Spleen (tissue), 11 donors: ENCODE data around the gene SYPL2. TPM values are rescaled to one million over a fixed set of nuclear protein-coding genes. Genes with fewer than 3 reads are reported as not detected.

Experiments used
- DNase-seq: peaks from one replicate; pipeline ENCODE4 v3.0.0-alpha.2; 2020
- H3K27ac ChIP-seq, 8 donors: fragments of 200-600 bp; sonication (generic) in 7 of 8; 1 replicate in 4 of 8; 2 replicates in 4 of 8; pipeline versions ENCODE4 v1.5.0 to v1.8.0; 2016 to 2021; ENCODE audit warnings: inconsistent platforms in 4 of 8, mild to moderate bottlenecking in 4 of 8, moderate library complexity in 1 of 8
- H3K27me3 ChIP-seq, 7 donors: fragments of 200-600 bp; sonication (generic) in 6 of 7; replicated peaks in 1 of 7; 1 replicate in 4 of 7; 2 replicates in 3 of 7; pipeline versions ENCODE4 v1.5.0 to v1.8.0; 2016 to 2021; ENCODE audit warnings: inconsistent platforms in 3 of 7, mild to moderate bottlenecking in 1 of 7
- H3K36me3 ChIP-seq, 6 donors: fragments of 200-600 bp; sonication (generic) in 5 of 6; 1 replicate in 4 of 6; 2 replicates in 2 of 6; pipeline versions ENCODE4 v1.5.0 to v1.8.0; 2016 to 2021; ENCODE audit warnings: inconsistent platforms in 2 of 6
- H3K4me1 ChIP-seq, 6 donors: fragments of 200-600 bp; sonication (generic) in 5 of 6; 1 replicate in 3 of 6; 2 replicates in 3 of 6; pipeline versions ENCODE4 v1.5.0 to v1.8.0; 2016 to 2021; ENCODE audit warnings: inconsistent platforms in 3 of 6
- H3K4me3 ChIP-seq, 8 donors: fragments of 200-600 bp; sonication (generic) in 7 of 8; 1 replicate in 4 of 8; 2 replicates in 4 of 8; pipeline versions ENCODE4 v1.5.0 to v1.8.0; 2016 to 2021; ENCODE audit warnings: inconsistent platforms in 4 of 8, mild to moderate bottlenecking in 4 of 8, moderate library complexity in 2 of 8
- H3K9me3 ChIP-seq, 8 donors: fragments of 200-600 bp; sonication (generic) in 7 of 8; 1 replicate in 4 of 8; 2 replicates in 4 of 8; pipeline versions ENCODE4 v1.5.0 to v1.8.0; 2016 to 2021; ENCODE audit warnings: inconsistent platforms in 4 of 8
- POLR2A ChIP-seq, 3 donors: fragments of 450-650 bp; IDR thresholded peaks; one replicate each; pipeline ENCODE4 v1.5.1; 2017; ENCODE audit warnings: antibody characterized with exemption in 3 of 3, mild to moderate bottlenecking in 1 of 3
- POLR2AphosphoS5 ChIP-seq, 3 donors: sonication (generic); formaldehyde crosslinking; IDR thresholded peaks; one replicate each; pipeline ENCODE4 v1.5.1; 2017; ENCODE audit warnings: antibody characterized with exemption in 3 of 3
- WGBS, 5 donors: extraction: QIAGEN DNeasy Blood & Tissue Kit in 3 of 5; methylation state at CpG; one replicate each; pipeline versions ENCODE4 v1.1.5 to v1.1.7; 2013 to 2018; 5-methylcytosine and 5-hydroxymethylcytosine counted together
- intact Hi-C: fragments of 100-400 bp; cut with DNase I; formaldehyde crosslinking; loops from one replicate; pipeline ENCODE4 v1.15.0; 2023; ENCODE audit warnings: low total_unique reads
- polyA plus RNA-seq, 3 donors: library from polyadenylated mRNA; stranded (reverse); fragments of 200-250 nt; gene quantifications; one replicate each; pipeline ENCODE4 v1.2.1, GENCODE V29; 2013
- total RNA-seq, 7 donors: library from RNA; depleted of rRNA in 3 of 7; stranded (reverse); fragments of >200 nt in 3 of 7; fragmentation: NEBNext Ultra II Directional in 4 of 7; extraction: Animal tissue kit (Norgen Biotek cat#: 25700) in 4 of 7; gene quantifications; one replicate each; pipeline versions ENCODE4 v1.1.0 to v1.2.1, GENCODE V29; 2016 to 2021
- TF ChIP-seq, protein P1 (sequence below), 11 experiments: fragments of 200-600 bp in 7 of 11; fragments of 450-650 bp in 4 of 11; sonication (generic) in 4 of 11; IDR thresholded peaks in 8 of 11; conservative IDR thresholded peaks in 3 of 11; 1 replicate in 7 of 11; 2 replicates in 4 of 11; pipeline versions ENCODE4 v1.4.0 to v1.8.0; 2016 to 2021; ENCODE audit warnings: antibody characterized with exemption in 11 of 11, inconsistent platforms in 4 of 11, mild to moderate bottlenecking in 1 of 11
- donor health status: healthy with polysubstance abuse.
- donor health status: DM: no; HTN: no; CAD: no; lungs with moderate emphysema.
- donor health status: DM: no; HTN: no; CAD: no.
- donor health status: Bipolar disorder and iron deficiency.
- donor health status: healthy.
- donor health status: DM: no; HTN: no; CAD: no.
- donor health status: DM: yes; HTN: yes; CAD: no.

SYPL2 gene
- total and polyA plus RNA-seq, 10 donors: 0.26 to 2.5 (median 0.97) TPM

DNA sequence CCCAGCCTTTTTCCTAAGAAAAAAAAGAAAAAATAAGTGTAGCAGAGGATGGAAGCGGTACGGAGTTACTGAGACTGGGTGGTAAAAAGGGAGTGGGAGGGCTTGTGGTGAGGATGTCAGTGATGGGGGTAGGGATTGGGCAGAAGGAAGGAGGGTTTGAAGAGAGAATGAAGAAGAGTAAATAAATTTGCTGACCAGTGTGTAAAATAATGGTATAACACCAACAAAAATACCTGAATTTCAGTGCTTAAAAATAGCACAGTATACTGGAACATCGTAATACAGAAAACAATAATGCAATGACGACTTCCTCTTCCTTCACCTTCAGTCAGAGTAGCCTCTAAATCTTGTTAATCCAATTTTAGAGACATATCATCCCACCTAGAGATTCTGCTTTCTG lies 18.8 kb upstream of the SYPL2 start:
- Histone ChIP-seq H3K4me1 (no peaks in the 10 kb centered on the region), H3K27ac (no peak overlapping the region), H3K36me3 (no peaks in the 10 kb centered on the region), H3K27me3 (peaks cover 0 to 76% (median 6%) of the 10 kb centered on the region in 7 donors), H3K9me3 (peaks cover 0 to under 1% (median 0%) of the 10 kb centered on the region in 8 donors), H3K4me3 (no peak overlapping the region)
- no peak for DNase-seq
- intact Hi-C loops: no loop called here
- TF ChIP-seq, protein P1, sequence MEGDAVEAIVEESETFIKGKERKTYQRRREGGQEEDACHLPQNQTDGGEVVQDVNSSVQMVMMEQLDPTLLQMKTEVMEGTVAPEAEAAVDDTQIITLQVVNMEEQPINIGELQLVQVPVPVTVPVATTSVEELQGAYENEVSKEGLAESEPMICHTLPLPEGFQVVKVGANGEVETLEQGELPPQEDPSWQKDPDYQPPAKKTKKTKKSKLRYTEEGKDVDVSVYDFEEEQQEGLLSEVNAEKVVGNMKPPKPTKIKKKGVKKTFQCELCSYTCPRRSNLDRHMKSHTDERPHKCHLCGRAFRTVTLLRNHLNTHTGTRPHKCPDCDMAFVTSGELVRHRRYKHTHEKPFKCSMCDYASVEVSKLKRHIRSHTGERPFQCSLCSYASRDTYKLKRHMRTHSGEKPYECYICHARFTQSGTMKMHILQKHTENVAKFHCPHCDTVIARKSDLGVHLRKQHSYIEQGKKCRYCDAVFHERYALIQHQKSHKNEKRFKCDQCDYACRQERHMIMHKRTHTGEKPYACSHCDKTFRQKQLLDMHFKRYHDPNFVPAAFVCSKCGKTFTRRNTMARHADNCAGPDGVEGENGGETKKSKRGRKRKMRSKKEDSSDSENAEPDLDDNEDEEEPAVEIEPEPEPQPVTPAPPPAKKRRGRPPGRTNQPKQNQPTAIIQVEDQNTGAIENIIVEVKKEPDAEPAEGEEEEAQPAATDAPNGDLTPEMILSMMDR (IDR thresholded peaks at IDR 0.05 in 8 of 11, conservative IDR thresholded peaks at IDR 0.05 in 3 of 11): no peak
- TF ChIP-seq POLR2A (IDR thresholded peaks at IDR 0.05): no peak
- TF ChIP-seq POLR2AphosphoS5 (IDR thresholded peaks at IDR 0.05): no peak
- 49 to 55% (median 51%) methylated on average over 4 of the region's 4 CpGs for WGBS, 5 donors

DNA sequence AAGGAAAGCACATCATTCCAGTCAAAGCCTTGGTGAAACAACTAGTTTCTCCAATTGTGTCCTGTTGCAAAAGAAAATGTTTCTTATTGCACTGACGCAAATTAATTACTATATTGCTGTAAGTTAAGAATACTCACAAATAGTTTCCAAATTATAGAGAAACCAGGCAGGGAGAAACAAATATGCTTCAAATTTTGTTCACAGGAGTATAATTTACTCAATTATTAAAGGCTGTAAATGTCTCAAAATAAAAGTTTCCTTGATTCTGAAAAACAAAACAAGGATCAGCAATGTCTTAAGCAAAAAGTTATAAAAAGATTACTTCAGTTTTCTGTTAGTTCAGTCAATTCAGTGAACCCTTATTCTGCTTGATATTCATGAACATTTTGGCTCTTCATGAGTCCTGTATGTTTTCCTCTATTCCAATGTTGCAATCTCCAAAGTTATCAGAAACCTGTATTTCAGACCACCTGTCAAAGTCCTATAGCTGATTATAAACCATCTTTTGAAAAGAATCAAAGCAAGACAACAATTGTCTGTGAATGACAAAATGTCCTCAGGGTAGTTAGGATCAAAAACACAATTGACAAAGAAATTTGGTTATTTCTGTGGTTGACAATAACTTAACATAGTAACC lies 11.7 kb upstream of the SYPL2 start:
- H3K27ac ChIP-seq: no peak overlapping the region
- 92 to 98% (median 97%) methylated on average over 1 of the region's 1 CpG for WGBS, 5 donors
- H3K9me3 ChIP-seq: peaks cover 5 to 36% (median 22%) of the 10 kb centered on the region in 8 donors
- intact Hi-C loops: no loop called here
- H3K4me1 ChIP-seq: no peaks in the 10 kb centered on the region
- no peak overlapping the region for H3K4me3 ChIP-seq
- no peaks in the 10 kb centered on the region for H3K36me3 ChIP-seq
- DNase-seq: no peak
- TF ChIP-seq POLR2AphosphoS5 (IDR thresholded peaks at IDR 0.05): no peak
- TF ChIP-seq POLR2A (IDR thresholded peaks at IDR 0.05): no peak
- TF ChIP-seq, protein P1 (IDR thresholded peaks at IDR 0.05 in 8 of 11, conservative IDR thresholded peaks at IDR 0.05 in 3 of 11): no peak
- peaks cover 0 to 37% (median 0%) of the 10 kb centered on the region in 7 donors for H3K27me3 ChIP-seq

DNA sequence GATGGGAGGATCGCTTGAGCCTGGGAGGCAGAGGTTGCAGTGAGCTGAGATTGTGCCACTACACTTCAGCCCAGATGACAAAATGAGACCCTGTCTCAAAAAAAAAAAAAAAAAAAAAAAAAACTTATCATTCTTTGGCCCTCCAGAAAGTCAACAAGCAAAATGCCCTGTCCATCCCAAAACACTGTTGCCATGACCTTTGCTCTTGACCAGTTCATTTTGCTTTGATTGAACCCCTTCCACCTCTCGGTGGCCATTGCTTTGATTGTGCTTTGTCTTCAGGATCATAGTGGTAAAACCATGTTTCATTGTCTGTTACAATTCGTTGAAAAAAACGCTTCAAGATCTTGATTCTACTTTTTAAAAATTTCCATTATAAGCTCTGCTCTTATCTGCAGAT lies 8.5 kb upstream of the SYPL2 start:
- DNase-seq: no peak
- peaks cover 5 to 33% (median 22%) of the 10 kb centered on the region in 8 donors for H3K9me3 ChIP-seq
- 83 to 91% (median 86%) methylated on average over 4 of the region's 4 CpGs for WGBS, 5 donors
- H3K4me1 ChIP-seq: no peaks in the 10 kb centered on the region
- intact Hi-C loops: no loop called here
- H3K4me3 ChIP-seq: no peak overlapping the region
- H3K27me3 ChIP-seq: peaks cover 0 to 44% (median 4%) of the 10 kb centered on the region in 7 donors
- no peak for TF ChIP-seq POLR2A (IDR thresholded peaks at IDR 0.05)
- TF ChIP-seq, protein P1 (IDR thresholded peaks at IDR 0.05 in 8 of 11, conservative IDR thresholded peaks at IDR 0.05 in 3 of 11): no peak
- no peaks in the 10 kb centered on the region for H3K36me3 ChIP-seq
- no peak overlapping the region for H3K27ac ChIP-seq

DNA sequence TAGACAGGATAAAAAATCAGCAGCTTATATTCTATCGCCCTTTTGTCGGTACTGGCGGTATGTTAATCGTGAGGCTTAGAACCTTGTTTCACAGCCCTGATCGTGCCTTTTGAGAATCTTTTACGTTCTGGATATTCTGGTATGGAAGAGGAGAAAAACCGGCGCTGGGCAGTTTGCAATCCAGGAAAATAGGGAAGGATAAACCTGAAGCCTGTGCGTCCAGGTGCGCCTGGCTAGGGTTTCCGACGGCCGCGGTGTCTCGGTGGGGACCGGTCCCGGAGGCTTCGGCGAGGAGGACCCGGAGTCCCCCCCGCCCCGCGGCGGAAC lies 258 bp upstream of the SYPL2 start:
- WGBS, 5 donors: 9 to 21% (median 11%) methylated on average over 18 to 24 of the region's 24 CpGs
- Histone ChIP-seq H3K36me3 (no peaks in the 10 kb centered on the region), H3K27ac (peak overlapping the region in 3 of 8 donors; percentile 40 to 59 (median 41)), H3K27me3 (peaks cover 0 to 98% (median 37%) of the 10 kb centered on the region in 7 donors), H3K9me3 (no peaks in the 10 kb centered on the region), H3K4me1 (peaks cover 0 to 25% (median 17%) of the 10 kb centered on the region in 6 donors), H3K4me3 (peak overlapping the region; percentile 48 to 80 (median 57))
- no peak for DNase-seq
- intact Hi-C loops: no loop called here
- no peak for TF ChIP-seq POLR2A (IDR thresholded peaks at IDR 0.05)
- no peak for TF ChIP-seq POLR2AphosphoS5 (IDR thresholded peaks at IDR 0.05)
- TF ChIP-seq, protein P1 (IDR thresholded peaks at IDR 0.05 in 8 of 11, conservative IDR thresholded peaks at IDR 0.05 in 3 of 11): no peak
